ENCODE measurements around the gene HYAL2. TPM values are rescaled to one million over a fixed set of nuclear protein-coding genes. Genes with fewer than 3 reads are reported as not detected.

Gene HYAL2
- total RNA-seq, 1 donor = 32.0 TPM

Other genes with a start within 250 kb of the HYAL2 start
- gene RBM5, start 233.8 kb downstream of the HYAL2 start, total RNA-seq = 126 and 161 TPM in 2 replicates
- gene SEMA3F, start 167.4 kb downstream of the HYAL2 start, total RNA-seq = 0.73 and 6.5 TPM in 2 replicates
- not detected in 2 replicates for gene GNAT1, start 131.1 kb downstream of the HYAL2 start, total RNA-seq
- not detected in 2 replicates for gene SLC38A3, start 117.5 kb downstream of the HYAL2 start, total RNA-seq
- 231 and 232 TPM in 2 replicates for gene GNAI2, start 86.5 kb downstream of the HYAL2 start, total RNA-seq
- gene SEMA3B, start 53.6 kb downstream of the HYAL2 start, total RNA-seq = 0.59 and 0.73 TPM in 2 replicates
- not detected in 2 replicates for gene LSMEM2, start 43.7 kb downstream of the HYAL2 start, total RNA-seq
- gene IFRD2, start 30.3 kb downstream of the HYAL2 start, total RNA-seq = 133 and 152 TPM in 2 replicates
- 3.3 and 5.7 TPM in 2 replicates for gene HYAL3, start 23.3 kb downstream of the HYAL2 start, total RNA-seq
- gene NAA80, start 23.3 kb downstream of the HYAL2 start, total RNA-seq = 11.5 and 15.8 TPM in 2 replicates
- gene HYAL1, start 19.2 kb downstream of the HYAL2 start, total RNA-seq = 2.7 and 3.7 TPM in 2 replicates
- gene TUSC2, start 5.5 kb upstream of the HYAL2 start, total RNA-seq = 10.7 and 11.9 TPM in 2 replicates
- 23.9 and 25.0 TPM in 2 replicates for gene RASSF1, start 18.1 kb upstream of the HYAL2 start, total RNA-seq
- gene ZMYND10, start 23.0 kb upstream of the HYAL2 start, total RNA-seq = under 0.01 and 0.20 TPM in 2 replicates
- gene NPRL2, start 28.0 kb upstream of the HYAL2 start, total RNA-seq = 23.5 and 28.7 TPM in 2 replicates
- gene CYB561D2, start 28.1 kb upstream of the HYAL2 start, total RNA-seq = 18.8 and 25.4 TPM in 2 replicates
- gene TMEM115, start 36.8 kb upstream of the HYAL2 start, total RNA-seq = 54.2 and 55.9 TPM in 2 replicates
- gene CACNA2D2, start 180.9 kb upstream of the HYAL2 start, total RNA-seq = not detected in 2 replicates
- 7.2 and 8.5 TPM in 2 replicates for gene C3orf18, start 245.0 kb upstream of the HYAL2 start, total RNA-seq
- gene HEMK1, start 246.8 kb upstream of the HYAL2 start, total RNA-seq = 6.6 and 11.5 TPM in 2 replicates

Data from subcutaneous preadipocyte (primary cell).